HG03280 (cell line): ENCODE measurements around the gene GXYLT2.
"Not testable (repeated sequence)": the region's sequence is repeated elsewhere in the genome, so short reads cannot be mapped to it uniquely, and the experiment has no call there.

Source experiments
- ATAC-seq: cut with Tn5 transposase; IDR thresholded peaks from one replicate; pipeline ENCODE4 v1.9.1; 2021; ENCODE audit warnings: mild to moderate bottlenecking, moderate library complexity; ENCODE audit not compliant: unreplicated experiment

GXYLT2 gene

GRCh38 chr3:72969766-72970165, 81.9 kb downstream of the GXYLT2 start:
- ATAC-seq: no peak

DNA sequence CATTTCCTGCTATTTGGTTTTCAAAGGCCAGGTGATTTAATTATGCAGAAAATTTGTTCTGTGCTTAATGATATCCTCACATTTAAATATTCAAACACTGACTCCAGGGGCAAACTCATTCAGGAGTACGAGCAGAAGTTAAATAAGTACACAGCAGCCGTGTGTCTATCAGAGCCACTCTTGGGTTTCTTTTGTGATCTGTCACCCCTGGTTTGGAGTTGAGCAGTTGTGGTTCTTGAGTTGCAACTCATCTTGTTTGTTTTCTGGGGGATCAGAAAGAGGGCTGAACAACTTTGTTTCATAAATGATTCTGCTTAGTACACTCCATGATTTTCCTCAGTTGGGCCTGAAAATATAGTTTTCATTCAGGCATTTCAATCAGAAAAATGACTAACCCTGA, 83.1 kb downstream of the GXYLT2 start:
- ATAC-seq: no peak

DNA sequence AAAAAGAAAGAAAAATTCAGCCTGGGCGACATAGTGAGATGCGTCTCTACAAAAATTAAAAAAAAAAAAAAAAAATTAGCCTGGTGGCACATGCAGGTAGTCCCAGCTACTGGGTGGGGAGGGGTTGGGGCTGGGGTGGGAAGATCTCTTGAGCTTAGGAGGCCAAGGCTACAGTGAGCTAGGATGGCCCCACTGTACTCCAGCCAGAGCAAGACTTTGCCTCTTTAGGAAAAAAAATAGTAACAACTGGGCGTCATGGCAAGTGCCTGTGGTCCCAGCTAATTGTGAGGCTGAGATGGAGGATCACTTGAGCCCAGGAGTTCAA, 84.8 kb downstream of the GXYLT2 start:
- ATAC-seq: no peak

GRCh38 chr3:72973031-72973723, 85.3 kb downstream of the GXYLT2 start:
- no peak for ATAC-seq

GRCh38 chr3:72973786-72974185, 85.9 kb downstream of the GXYLT2 start:
- ATAC-seq: no peak

DNA sequence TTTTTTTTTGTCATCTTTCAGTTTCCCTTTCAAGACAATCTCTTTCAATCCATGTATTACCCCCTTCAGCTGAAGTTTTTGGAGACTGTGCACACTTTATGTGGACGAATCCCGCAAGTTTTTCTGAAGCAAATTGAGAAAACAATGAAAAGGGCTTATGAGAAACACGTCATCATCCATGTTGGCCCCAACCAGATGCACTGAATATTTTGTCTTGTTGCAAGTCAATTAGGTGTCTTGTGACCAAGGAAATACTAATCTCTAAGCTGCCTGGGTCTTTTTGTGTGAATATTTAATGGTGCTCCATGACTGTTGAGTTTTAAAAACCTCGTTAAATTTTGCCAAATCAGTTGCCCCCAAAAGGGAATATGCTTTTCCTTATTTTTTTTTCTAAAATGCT, 87.1 kb downstream of the GXYLT2 start:
- no peak for ATAC-seq

DNA sequence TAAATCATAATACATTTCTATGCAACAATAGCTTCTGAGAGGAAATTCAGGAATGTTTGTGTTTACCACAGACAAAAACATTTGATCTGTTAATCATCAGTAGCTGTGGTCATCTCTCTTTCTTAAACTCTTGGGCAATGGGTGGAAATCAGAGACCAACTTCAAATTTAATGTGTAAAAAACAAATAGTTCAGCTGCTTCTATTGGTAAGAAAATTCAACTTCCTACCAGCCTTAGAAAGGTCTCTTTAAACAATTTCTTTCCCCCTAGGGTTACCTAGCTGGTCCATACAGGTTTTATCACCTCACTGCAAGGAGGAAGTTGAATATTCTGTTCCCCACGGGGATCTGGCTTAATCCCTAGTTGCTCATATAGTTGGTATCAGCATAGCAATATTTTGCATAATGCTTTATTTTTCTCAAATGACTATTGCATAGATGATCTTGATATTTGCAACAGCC, 88.5 kb downstream of the GXYLT2 start:
- ATAC-seq: no peak

DNA sequence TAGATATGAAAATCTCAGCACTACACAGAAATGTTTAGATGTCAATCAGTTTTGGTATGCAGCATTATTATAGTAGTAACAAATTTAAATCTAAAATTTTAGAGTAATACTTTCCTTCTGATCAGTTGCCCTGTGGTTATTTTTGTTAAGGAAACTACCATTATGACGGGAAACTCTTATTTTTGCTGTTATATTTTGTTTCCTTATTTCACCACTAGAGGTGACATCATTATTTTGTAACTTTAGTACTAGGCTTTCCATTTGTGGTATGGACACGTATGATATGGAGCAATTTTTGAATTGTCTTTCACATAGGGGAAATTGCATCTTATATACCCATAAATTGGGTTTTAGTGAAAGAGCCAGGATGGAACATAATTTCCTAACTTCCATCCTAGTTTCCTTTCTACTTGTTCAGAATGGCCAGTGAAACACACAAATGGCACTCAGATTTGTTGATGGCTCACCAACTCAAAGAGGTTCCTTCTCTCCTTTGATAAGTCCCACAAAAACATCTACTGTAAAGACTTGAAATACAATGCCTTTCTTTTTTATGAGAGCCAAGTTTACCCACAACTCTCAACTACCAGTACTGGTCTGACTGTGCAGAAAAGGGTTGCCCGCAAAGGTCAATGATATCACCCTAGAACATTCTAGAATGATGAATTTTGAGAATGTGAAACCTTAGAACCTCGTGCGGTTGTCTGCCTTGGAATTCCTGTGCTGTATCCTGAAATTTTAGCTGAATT, 89.4 kb downstream of the GXYLT2 start:
- no peak for ATAC-seq

GRCh38 chr3:72982609-72983366, 94.9 kb downstream of the GXYLT2 start:
- ATAC-seq: no peak

- no peak for ATAC-seq
These were observed 97.7 kb downstream of the GXYLT2 start for GRCh38 chr3:72985576-72985975.

DNA sequence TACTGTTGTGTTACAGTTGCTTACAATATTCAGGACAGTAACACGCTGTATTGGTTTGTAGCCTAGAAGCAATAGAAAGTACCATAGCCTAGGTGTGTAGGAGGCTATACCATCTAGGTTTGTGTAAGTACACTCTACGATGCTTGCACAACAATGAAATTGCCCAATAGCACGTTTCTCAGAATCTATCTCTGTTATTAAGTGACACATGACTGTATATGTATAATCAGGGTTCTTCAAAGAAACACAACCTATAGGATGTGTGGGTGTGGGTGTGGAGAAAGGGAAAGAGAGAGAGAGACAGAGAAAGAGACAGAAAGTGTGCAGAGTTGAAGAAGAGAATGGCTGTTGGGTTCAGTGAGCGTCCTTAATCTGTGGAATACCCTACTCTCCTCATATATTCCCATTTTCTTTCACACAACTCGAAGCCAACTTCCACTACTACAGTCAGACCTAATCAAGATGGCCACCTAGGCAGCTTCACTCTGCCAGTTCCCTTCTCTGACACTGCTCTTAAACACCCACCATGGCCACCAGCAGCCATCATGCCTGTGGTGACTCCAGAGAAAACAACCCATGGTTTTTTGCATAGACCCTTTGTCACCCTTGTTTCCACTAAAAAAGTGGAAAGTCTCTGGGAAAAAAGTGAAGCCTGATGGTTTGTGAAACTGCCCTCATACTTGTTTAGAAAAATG, 103.0 kb downstream of the GXYLT2 start:
- no peak for ATAC-seq

DNA sequence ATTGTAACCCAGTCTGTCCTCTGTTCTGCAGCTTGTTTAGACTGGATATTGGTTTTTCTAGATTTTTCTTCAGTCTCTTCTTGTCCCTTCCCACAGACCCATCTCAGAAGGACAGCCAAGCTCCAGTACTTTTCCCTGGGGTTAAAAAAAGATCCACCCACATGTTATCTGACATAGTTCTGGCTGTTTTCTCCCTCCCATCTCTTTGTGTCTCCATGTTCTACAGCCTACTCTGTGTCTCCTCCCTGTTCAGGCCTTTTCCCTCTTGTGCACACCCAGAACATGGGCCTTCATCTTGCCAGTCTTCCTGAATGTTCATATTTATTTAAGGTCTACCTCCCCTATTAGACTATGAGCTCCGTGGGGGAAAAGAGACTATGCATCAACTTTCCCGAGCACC, 103.7 kb downstream of the GXYLT2 start:
- no peak for ATAC-seq

GRCh38 chr3:72993391-72993790, 105.5 kb downstream of the GXYLT2 start:
- no peak for ATAC-seq

DNA sequence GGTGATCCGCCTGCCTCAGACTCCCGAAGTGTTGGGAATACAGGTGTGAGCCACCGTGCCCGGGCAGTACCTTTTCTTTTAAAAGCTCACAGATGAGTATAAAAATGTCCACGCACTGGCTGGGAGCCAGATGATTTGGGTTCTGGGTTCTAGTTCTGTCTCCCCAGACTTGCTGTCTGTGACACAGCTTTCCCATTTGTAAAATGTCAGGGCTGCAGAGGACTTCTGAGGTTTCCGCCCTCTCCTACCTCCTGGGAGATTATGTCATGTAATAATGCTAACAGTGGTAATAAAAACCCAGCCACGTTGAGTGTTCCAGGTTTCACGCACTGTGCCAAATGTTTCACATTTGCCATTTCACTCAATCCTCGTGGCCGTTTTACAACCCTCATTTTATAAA, 107.5 kb downstream of the GXYLT2 start:
- no peak for ATAC-seq

- no peak for ATAC-seq
These were observed 108.3 kb downstream of the GXYLT2 start for GRCh38 chr3:72996121-72996472.

DNA sequence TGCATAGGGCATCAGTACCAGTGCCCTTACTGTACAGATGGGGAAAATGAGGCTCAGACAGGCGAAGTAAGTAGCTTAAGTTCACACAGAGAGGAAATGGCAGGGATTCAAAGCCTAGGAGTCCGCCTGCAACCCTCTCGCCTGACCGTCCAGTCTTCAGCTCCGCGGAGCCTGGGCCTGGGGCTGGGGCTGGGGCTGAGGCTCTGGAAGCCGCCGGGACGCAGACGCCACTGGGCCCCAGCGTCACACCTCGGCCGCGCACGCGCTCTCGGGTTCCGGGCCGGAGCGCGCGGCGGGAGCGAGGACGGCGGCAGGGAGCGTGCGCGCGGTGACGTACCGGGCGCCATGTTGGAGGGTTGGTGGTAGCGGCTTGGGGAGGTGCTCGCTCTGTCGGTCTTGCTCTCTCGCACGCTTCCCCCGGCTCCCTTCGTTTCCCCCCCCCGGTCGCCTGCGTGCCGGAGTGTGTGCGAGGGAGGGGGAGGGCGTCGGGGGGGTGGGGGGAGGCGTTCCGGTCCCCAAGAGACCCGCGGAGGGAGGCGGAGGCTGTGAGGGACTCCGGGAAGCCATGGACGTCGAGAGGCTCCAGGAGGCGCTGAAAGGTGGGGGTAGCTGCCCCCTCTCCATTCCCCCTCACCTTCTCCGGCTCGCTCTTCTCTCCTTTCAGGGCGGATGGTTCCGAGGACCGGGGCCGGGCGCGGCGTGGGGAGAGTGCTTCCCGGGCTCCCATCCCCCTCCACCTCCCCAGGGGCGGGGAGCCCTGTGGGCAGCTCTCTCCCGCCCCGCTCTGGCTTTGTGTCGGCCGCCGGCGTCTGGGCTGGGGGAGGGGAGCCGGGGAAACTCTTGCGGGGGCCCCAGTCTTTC, 108.9 kb downstream of the GXYLT2 start, which contains the start of gene PPP4R2:
Gene PPP4R2 (plus strand): TSS at position 339 of the 861 bp plus-strand sequence. CDS start 227 bp downstream, at position 566.
- peak; percentile 92 for ATAC-seq

DNA sequence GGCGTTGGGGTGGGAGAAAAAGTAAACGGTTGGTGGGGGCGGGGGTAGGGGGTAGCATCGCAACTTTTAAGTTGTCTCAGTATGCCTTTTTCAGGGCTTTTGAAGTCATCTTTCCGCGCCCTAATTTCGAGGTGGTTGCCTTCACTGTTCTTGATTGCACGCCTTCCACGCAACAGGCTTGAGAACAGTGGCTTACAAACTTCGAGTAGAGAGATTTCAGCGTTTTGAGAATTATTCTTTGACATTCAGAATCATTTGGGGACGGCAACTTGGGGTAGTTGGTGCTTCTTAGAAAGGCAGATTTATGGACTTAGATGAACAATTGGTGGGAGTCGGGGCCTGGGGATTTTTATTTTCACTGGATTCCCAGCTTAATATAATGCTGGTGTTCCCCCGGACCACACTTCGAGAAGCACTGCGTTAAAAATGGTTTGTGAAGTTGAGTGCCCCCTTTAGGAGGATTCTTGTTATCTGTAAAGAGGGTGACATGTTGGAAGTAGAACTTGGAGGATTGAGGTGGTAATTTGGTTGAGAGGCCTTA, 109.6 kb downstream of the GXYLT2 start:
- peak; percentile 24 for ATAC-seq

DNA sequence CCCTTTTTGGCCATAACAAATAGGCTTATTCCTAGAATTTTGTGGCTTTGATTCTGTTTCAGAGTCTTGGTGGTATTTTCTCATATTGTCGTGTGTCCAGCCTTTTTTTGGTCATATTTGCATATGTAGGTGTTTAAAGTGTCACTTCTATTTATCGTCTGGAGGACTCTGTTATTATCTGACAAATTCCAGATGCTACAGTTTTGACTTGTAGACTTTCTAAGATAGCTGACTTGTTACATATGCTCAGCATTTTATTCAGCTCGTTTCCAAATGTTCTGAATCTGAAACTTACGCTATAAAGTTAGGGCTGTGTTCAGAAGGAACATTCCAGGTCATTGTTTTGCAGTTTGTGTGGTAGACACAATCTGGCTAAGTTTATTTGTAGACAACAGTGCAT, 110.6 kb downstream of the GXYLT2 start:
- no peak for ATAC-seq

GRCh38 chr3:72999951-73000350, 112.1 kb downstream of the GXYLT2 start:
- no peak for ATAC-seq

DNA sequence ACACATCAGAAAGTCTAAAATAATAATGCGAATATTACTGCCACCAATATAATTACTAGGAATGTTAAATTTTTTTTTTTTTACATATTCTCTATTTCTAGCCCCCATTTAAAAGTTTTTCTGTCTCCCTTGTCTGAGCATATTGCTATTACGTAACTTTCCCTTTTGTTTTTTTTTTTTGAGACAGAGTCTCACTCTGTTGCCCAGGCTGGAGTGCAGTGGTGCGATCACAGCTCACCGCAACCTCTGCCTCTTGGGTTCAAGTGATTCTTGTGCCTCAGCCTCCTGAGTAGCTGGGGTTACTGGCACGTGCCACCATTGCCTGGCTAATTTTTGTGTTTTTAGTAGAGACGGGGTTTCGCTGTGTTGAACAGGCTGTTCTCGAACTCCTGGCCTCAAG, 115.2 kb downstream of the GXYLT2 start:
- not testable (repeated sequence) for ATAC-seq
